ENCODE data around the gene MYRFL. TPM values are rescaled to one million over a fixed set of nuclear protein-coding genes. Genes with fewer than 3 reads are reported as not detected.

The MYRFL gene
- total RNA-seq, 1 experiment from 2014 or later, result 0.16 TPM

DNA sequence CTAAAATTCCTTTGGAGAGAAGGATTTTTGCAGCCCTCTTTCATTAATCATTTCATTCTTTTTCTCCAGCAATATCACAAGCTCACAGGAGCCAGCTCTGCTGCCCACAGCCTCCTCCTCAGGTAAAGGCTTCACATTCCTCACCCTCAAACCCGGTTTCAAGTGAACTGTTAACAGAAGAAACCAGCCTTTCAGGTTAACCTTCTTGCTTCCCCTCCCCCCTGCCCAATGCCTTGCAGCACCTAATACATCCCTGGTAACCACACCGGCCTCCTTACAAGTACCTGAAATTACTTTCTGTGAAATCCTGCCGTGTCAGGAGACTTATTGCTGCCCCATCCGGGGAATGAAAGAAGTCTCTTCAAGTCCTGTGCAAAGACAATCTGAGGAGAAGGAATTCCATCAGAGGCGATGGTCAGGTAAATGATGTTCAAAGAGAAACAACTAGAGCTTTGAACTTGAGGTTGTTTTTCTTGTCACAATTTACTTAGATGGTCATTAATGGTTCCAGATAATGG, 111.2 kb downstream of the MYRFL start:
- no peak overlapping the region for H3K4me3 ChIP-seq (ENCODE audit: low read depth, low read length)
- H3K36me3 Mint-ChIP-seq (ENCODE audit: insufficient read depth, unreplicated experiment), result no peaks in the 10 kb centered on the region
- no peaks in the 10 kb centered on the region for H3K36me3 ChIP-seq (ENCODE audit: control insufficient read depth, insufficient read depth, low read length)
- POLR2A ChIA-PET, result no interaction called here
- peak overlapping the region; percentile 60 for H3K4me3 Mint-ChIP-seq (ENCODE audit: unreplicated experiment)
- H3K4me1 Mint-ChIP-seq (ENCODE audit: low read depth, unreplicated experiment), result peaks cover 11% of the 10 kb centered on the region
- H3K4me1 ChIP-seq, result 0 out of 2 replicates have a peak, but pooled peaks cover 5% of the 10 kb centered on the region
- TF ChIP-seq, protein P1, sequence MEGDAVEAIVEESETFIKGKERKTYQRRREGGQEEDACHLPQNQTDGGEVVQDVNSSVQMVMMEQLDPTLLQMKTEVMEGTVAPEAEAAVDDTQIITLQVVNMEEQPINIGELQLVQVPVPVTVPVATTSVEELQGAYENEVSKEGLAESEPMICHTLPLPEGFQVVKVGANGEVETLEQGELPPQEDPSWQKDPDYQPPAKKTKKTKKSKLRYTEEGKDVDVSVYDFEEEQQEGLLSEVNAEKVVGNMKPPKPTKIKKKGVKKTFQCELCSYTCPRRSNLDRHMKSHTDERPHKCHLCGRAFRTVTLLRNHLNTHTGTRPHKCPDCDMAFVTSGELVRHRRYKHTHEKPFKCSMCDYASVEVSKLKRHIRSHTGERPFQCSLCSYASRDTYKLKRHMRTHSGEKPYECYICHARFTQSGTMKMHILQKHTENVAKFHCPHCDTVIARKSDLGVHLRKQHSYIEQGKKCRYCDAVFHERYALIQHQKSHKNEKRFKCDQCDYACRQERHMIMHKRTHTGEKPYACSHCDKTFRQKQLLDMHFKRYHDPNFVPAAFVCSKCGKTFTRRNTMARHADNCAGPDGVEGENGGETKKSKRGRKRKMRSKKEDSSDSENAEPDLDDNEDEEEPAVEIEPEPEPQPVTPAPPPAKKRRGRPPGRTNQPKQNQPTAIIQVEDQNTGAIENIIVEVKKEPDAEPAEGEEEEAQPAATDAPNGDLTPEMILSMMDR (IDR thresholded peaks at IDR 0.05; ENCODE audit: insufficient read depth in 1 of 2, low read depth in 1 of 2, low read length in 1 of 2, severe bottlenecking in 1 of 2, unreplicated experiment in 1 of 2), result no peak
- intact Hi-C loops (cut with micrococcal nuclease; ENCODE audit: unreplicated experiment), result no loop called here
- H3K27ac Mint-ChIP-seq (ENCODE audit: unreplicated experiment), result peak overlapping the region; percentile 77
- H3K27me3 Mint-ChIP-seq (ENCODE audit: insufficient read depth, unreplicated experiment), result peaks cover 3% of the 10 kb centered on the region
- H3K9me3 Mint-ChIP-seq (ENCODE audit: unreplicated experiment), result no peaks in the 10 kb centered on the region
- BruUV-seq (replicated peaks), result no TSS peak
- H3K27me3 ChIP-seq (replicated peaks; ENCODE audit: control insufficient read depth, insufficient read depth, low read length), result no peaks in the 10 kb centered on the region
- peak; percentile 54 to 57 for DNase-seq
- H3K9me3 ChIP-seq, result peaks cover 3% of the 10 kb centered on the region; the same call in 1 of the 2 replicates
- CTCF ChIA-PET, result no interaction called here

DNA sequence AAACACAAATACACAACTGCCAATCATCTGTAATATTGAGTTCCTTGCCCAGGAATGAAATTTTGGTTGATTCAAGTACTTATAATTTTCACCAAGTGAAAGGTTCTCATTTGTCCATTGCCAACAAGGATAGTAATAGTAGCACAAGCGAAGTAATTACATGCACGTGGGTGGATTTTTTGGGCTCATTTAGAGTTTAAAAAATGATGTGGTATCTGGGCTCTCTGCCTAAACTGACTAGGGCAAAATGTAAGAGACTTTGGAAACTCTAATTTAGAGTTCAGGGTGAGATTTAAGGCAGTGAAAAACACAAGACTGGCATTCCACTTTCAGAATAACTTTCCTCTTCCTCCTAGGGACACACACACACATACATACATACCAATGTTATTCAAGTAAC, 111.7 kb downstream of the MYRFL start:
- H3K4me3 Mint-ChIP-seq (ENCODE audit: unreplicated experiment), result no peak overlapping the region

DNA sequence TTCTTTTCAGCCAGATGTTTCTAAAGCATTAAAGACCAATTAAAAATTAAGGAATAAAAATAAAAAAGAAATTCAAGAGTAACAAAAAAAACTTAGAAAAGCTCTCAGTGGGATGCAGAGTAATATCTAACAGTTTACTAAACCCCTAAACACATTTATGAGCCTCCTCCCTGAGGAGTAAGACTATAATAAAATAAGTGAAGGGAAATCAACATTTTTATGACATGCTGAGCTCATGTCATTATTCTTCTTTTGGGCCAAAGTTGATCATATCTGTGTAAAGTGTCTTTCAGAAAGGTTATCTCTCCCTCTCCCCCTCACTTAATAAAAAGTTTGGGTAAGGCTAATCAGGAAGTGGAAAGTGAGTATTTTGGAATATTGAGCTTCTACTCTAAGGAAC, 122.1 kb downstream of the MYRFL start:
- ChIA-PET POLR2A (no interaction called here), CTCF (no interaction called here)
- Mint-ChIP-seq H3K36me3 (ENCODE audit: insufficient read depth, unreplicated experiment) (no peaks in the 10 kb centered on the region), H3K4me3 (ENCODE audit: unreplicated experiment) (no peak overlapping the region), H3K27me3 (ENCODE audit: insufficient read depth, unreplicated experiment) (peaks cover 3% of the 10 kb centered on the region), H3K4me1 (ENCODE audit: low read depth, unreplicated experiment) (no peaks in the 10 kb centered on the region), H3K9me3 (ENCODE audit: unreplicated experiment) (no peaks in the 10 kb centered on the region), H3K27ac (ENCODE audit: unreplicated experiment) (no peak overlapping the region)
- Histone ChIP-seq H3K4me1 (no peaks in the 10 kb centered on the region), H3K9me3 (no peaks in the 10 kb centered on the region), H3K4me3 (ENCODE audit: low read depth, low read length) (no peak overlapping the region), H3K27me3 (replicated peaks; ENCODE audit: control insufficient read depth, insufficient read depth, low read length) (no peaks in the 10 kb centered on the region), H3K36me3 (ENCODE audit: control insufficient read depth, insufficient read depth, low read length) (no peaks in the 10 kb centered on the region)
- DNase-seq, result no peak
- intact Hi-C loops (cut with micrococcal nuclease; ENCODE audit: unreplicated experiment), result no loop called here
- no TSS peak for BruUV-seq (replicated peaks)
- TF ChIP-seq, protein P1 (IDR thresholded peaks at IDR 0.05; ENCODE audit: insufficient read depth in 1 of 2, low read depth in 1 of 2, low read length in 1 of 2, severe bottlenecking in 1 of 2, unreplicated experiment in 1 of 2), result no peak

More for the DNA sequence above, 111.7 kb downstream of the MYRFL start:
- ChIA-PET CTCF (no interaction called here), POLR2A (no interaction called here)
- Histone ChIP-seq H3K4me3 (ENCODE audit: low read depth, low read length) (no peak overlapping the region), H3K4me1 (0 out of 2 replicates have a peak, but pooled peaks cover 5% of the 10 kb centered on the region), H3K9me3 (peaks cover 3% of the 10 kb centered on the region; the same call in 1 of the 2 replicates), H3K36me3 (ENCODE audit: control insufficient read depth, insufficient read depth, low read length) (no peaks in the 10 kb centered on the region), H3K27me3 (replicated peaks; ENCODE audit: control insufficient read depth, insufficient read depth, low read length) (no peaks in the 10 kb centered on the region)
- Mint-ChIP-seq H3K36me3 (ENCODE audit: insufficient read depth, unreplicated experiment) (no peaks in the 10 kb centered on the region), H3K4me1 (ENCODE audit: low read depth, unreplicated experiment) (peaks cover 11% of the 10 kb centered on the region), H3K9me3 (ENCODE audit: unreplicated experiment) (no peaks in the 10 kb centered on the region), H3K27me3 (ENCODE audit: insufficient read depth, unreplicated experiment) (peaks cover 3% of the 10 kb centered on the region), H3K27ac (ENCODE audit: unreplicated experiment) (no peak overlapping the region)
- intact Hi-C loops (cut with micrococcal nuclease; ENCODE audit: unreplicated experiment), result no loop called here
- BruUV-seq (replicated peaks), result no TSS peak
- TF ChIP-seq, protein P1 (IDR thresholded peaks at IDR 0.05; ENCODE audit: insufficient read depth in 1 of 2, low read depth in 1 of 2, low read length in 1 of 2, severe bottlenecking in 1 of 2, unreplicated experiment in 1 of 2), result no peak
- DNase-seq, result no peak

Data from Caco-2 (cell line).